ENCODE measurements around the gene TRIO.

GRCh38 chr5:14323466-14323865 lies 180.3 kb downstream of the TRIO start:
- TF ChIP-seq BRCA1 (IDR thresholded peaks at IDR 0.05; ENCODE audit: low read depth, low read length) (no peak), CREB1 (IDR thresholded peaks at IDR 0.05) (no peak), CTCF (IDR thresholded peaks at IDR 0.05; ENCODE audit: control extremely low read depth in 1 of 3, insufficient read depth in 1 of 3, low read depth in 1 of 3, low read length in 3 of 3) (no peak), EP300 (IDR thresholded peaks at IDR 0.05; ENCODE audit: borderline replicate concordance in 1 of 2, low read depth in 2 of 2, low read length in 2 of 2) (no peak), USF2 (IDR thresholded peaks at IDR 0.05; ENCODE audit: low read length) (no peak), EZH2 (IDR thresholded peaks at IDR 0.05; ENCODE audit: low read depth, low read length, severe bottlenecking) (no peak), SP1 (IDR thresholded peaks at IDR 0.05; ENCODE audit: low read depth, low read length) (no peak), ASH2L (IDR thresholded peaks at IDR 0.05; ENCODE audit: low read length) (no peak), RFX5 (IDR thresholded peaks at IDR 0.05; ENCODE audit: borderline replicate concordance, low read depth, low read length) (no peak)
